H1 (cell line): ENCODE data around the gene FOXC2. TPM values are rescaled to one million over a fixed set of nuclear protein-coding genes. Genes with fewer than 3 reads are reported as not detected.
A peak's percentile ranks its signal among the peaks of the same experiment; 100 is the strongest.

Experiments used
- CTCF ChIA-PET: fragments of 300-600 bp; sonication (Branson Sonifier 250); formaldehyde crosslinking; loops from one replicate; lab custom pipeline; 2021; ENCODE audit not compliant: partially characterized antibody; lab: Charles Lee
- POLR2A ChIA-PET: fragments of 300-600 bp; sonication (Branson Sonifier 250); formaldehyde crosslinking; loops from one replicate; lab custom pipeline; 2021; ENCODE audit warnings: inconsistent platforms; ENCODE audit not compliant: partially characterized antibody; lab: Charles Lee
- DNase-seq, 2 experiments: peaks; one replicate each; pipeline versions ENCODE4 v3.0.0 to v3.0.0-alpha.2; 2010 to 2022; ENCODE audit warnings: low spot score in 2 of 2, low read depth in 1 of 2, mixed read lengths in 1 of 2
- FAIRE-seq: peaks from 2 replicates; lab custom pipeline; 2011; peaks lifted over from hg19 to GRCh38; lab: Jason Lieb, UNC
- H2AFZ ChIP-seq: 2 replicates; pipeline ENCODE4 v1.8.1; 2012; ENCODE audit warnings: low read length, inconsistent platforms
- H2AK5ac ChIP-seq: 2 replicates; pipeline ENCODE4 v1.6.1; 2013; ENCODE audit warnings: low read depth, low read length
- H2BK120ac ChIP-seq: replicated peaks from 2 replicates; pipeline ENCODE3; 2013; ENCODE audit warnings: low read depth, low read length, inconsistent platforms
- H2BK12ac ChIP-seq: 2 replicates; pipeline ENCODE4 v1.6.1; 2013; ENCODE audit warnings: low read depth, low read length
- H2BK15ac ChIP-seq: 2 replicates; pipeline ENCODE4 v1.6.1; 2013; ENCODE audit warnings: low read length
- H2BK20ac ChIP-seq: 2 replicates; pipeline ENCODE4 v1.6.1; 2013; ENCODE audit warnings: low read length
- H2BK5ac ChIP-seq: 2 replicates; pipeline ENCODE4 v1.6.1; 2013; ENCODE audit warnings: low read depth, low read length
- H3K14ac ChIP-seq: 2 replicates; pipeline ENCODE4 v1.6.1; 2013; ENCODE audit warnings: inconsistent platforms; ENCODE audit not compliant: insufficient read length
- H3K18ac ChIP-seq: 2 replicates; pipeline ENCODE4 v1.6.1; 2013; ENCODE audit warnings: low read length; ENCODE audit errors: extremely low read depth
- H3K23ac ChIP-seq: 2 replicates; pipeline ENCODE4 v1.6.1; 2013; ENCODE audit warnings: inconsistent platforms; ENCODE audit not compliant: insufficient read length
- H3K23me2 ChIP-seq: 2 replicates; pipeline ENCODE4 v1.6.1; 2013; ENCODE audit warnings: low read depth, low read length
- H3K27ac ChIP-seq: 2 replicates; pipeline ENCODE4 v1.6.1; 2011; ENCODE audit warnings: low read depth, low read length, inconsistent platforms
- H3K27me3 ChIP-seq, 4 experiments: replicated peaks in 1 of 4; 1 replicate in 1 of 4; 2 replicates in 3 of 4; pipeline versions ENCODE4 v1.6.1 to v1.8.1; 2011 to 2013; ENCODE audit warnings: low read length in 3 of 4, mild to moderate bottlenecking in 3 of 4, inconsistent platforms in 2 of 4, mixed read lengths in 2 of 4, moderate library complexity in 1 of 4; ENCODE audit not compliant: control insufficient read depth in 3 of 4, insufficient read depth in 3 of 4; ENCODE audit errors: extremely low read depth in 1 of 4
- H3K36me3 ChIP-seq, 4 experiments: 2 replicates each; pipeline versions ENCODE4 v1.6.1 to v1.8.1; 2011 to 2013; ENCODE audit warnings: mild to moderate bottlenecking in 4 of 4, low read length in 3 of 4, moderate library complexity in 2 of 4, control low read depth in 1 of 4, inconsistent platforms in 1 of 4; ENCODE audit not compliant: insufficient read depth in 4 of 4, control insufficient read depth in 2 of 4
- H3K4ac ChIP-seq: replicated peaks from 2 replicates; pipeline ENCODE3; 2013; ENCODE audit warnings: low read length, low read depth, mixed read lengths, inconsistent platforms; ENCODE audit not compliant: insufficient read length
- H3K4me1 ChIP-seq, 4 experiments: replicated peaks in 1 of 4; 1 replicate in 1 of 4; 2 replicates in 3 of 4; pipeline versions ENCODE4 v1.6.1 to v1.8.1; 2011 to 2013; ENCODE audit warnings: low read length in 3 of 4, inconsistent platforms in 2 of 4, mixed read lengths in 1 of 4; ENCODE audit not compliant: insufficient read depth in 4 of 4, control insufficient read depth in 3 of 4
- H3K4me2 ChIP-seq, 2 experiments: 2 replicates each; pipeline versions ENCODE4 v1.6.1 to v1.8.1; 2011 to 2013; ENCODE audit warnings: low read depth in 2 of 2, low read length in 2 of 2, control low read depth in 1 of 2, inconsistent platforms in 1 of 2, mild to moderate bottlenecking in 1 of 2; ENCODE audit not compliant: insufficient read depth in 1 of 2
- H3K4me3 ChIP-seq, 4 experiments: fragments of 200-600, 300-600 bp in 1 of 4; sonication (generic), shearing (Covaris generic), sonication (Bioruptor Twin) in 1 of 4; 2 replicates each; pipeline versions ENCODE4 v1.5.1 to v1.8.1; 2011 to 2016; ENCODE audit warnings: low read length in 4 of 4, low read depth in 3 of 4, control low read depth in 2 of 4, inconsistent platforms in 2 of 4, mild to moderate bottlenecking in 2 of 4, mixed read lengths in 1 of 4, moderate library complexity in 1 of 4; ENCODE audit not compliant: insufficient read depth in 2 of 4; ENCODE audit errors: extremely low read depth in 1 of 4
- H3K56ac ChIP-seq: replicated peaks from 2 replicates; pipeline ENCODE3; 2013; ENCODE audit warnings: low read depth, mild to moderate bottlenecking, mixed read lengths, low read length, inconsistent platforms; ENCODE audit not compliant: insufficient read length
- H3K79me1 ChIP-seq: 2 replicates; pipeline ENCODE4 v1.6.1; 2013; ENCODE audit warnings: low read depth, low read length, control low read depth
- H3K79me2 ChIP-seq, 2 experiments: 2 replicates each; pipeline versions ENCODE4 v1.6.1 to v1.8.1; 2012 to 2013; ENCODE audit warnings: low read length in 2 of 2, mild to moderate bottlenecking in 2 of 2, inconsistent platforms in 1 of 2; ENCODE audit not compliant: insufficient read depth in 2 of 2, control insufficient read depth in 1 of 2
- H3K9ac ChIP-seq, 4 experiments: replicated peaks in 1 of 4; 1 replicate in 1 of 4; 2 replicates in 3 of 4; pipeline versions ENCODE4 v1.6.1 to v1.8.1; 2011 to 2013; ENCODE audit warnings: low read depth in 3 of 4, low read length in 3 of 4, control low read depth in 2 of 4, mild to moderate bottlenecking in 2 of 4, moderate library complexity in 2 of 4, inconsistent platforms in 1 of 4; ENCODE audit errors: extremely low read depth in 1 of 4
- H3K9me3 ChIP-seq, 2 experiments: 2 replicates each; pipeline versions ENCODE4 v1.6.1 to v1.8.1; 2012 to 2013; ENCODE audit warnings: mild to moderate bottlenecking in 2 of 2, moderate library complexity in 2 of 2, control low read depth in 1 of 2, inconsistent platforms in 1 of 2, low read depth in 1 of 2, low read length in 1 of 2, mixed read lengths in 1 of 2; ENCODE audit not compliant: insufficient read depth in 2 of 2
- H4K20me1 ChIP-seq, 2 experiments: replicated peaks in 1 of 2; 2 replicates each; pipeline versions ENCODE3 to v1.8.1; 2011 to 2013; ENCODE audit warnings: inconsistent platforms in 2 of 2, low read length in 2 of 2, mild to moderate bottlenecking in 1 of 2; ENCODE audit not compliant: insufficient read depth in 2 of 2, control insufficient read depth in 1 of 2
- H4K5ac ChIP-seq: 2 replicates; pipeline ENCODE4 v1.6.1; 2013; ENCODE audit warnings: low read length, low read depth, mixed read lengths, inconsistent platforms; ENCODE audit not compliant: insufficient read length
- H4K8ac ChIP-seq: 2 replicates; pipeline ENCODE4 v1.8.0; 2013; ENCODE audit warnings: mild to moderate bottlenecking, moderate library complexity, low read length, inconsistent platforms; ENCODE audit not compliant: insufficient read depth; ENCODE audit errors: extremely low read depth
- H4K91ac ChIP-seq: replicated peaks from 2 replicates; pipeline ENCODE3; 2013; ENCODE audit warnings: low read length, mixed read lengths, inconsistent platforms; ENCODE audit not compliant: insufficient read length
- E2F6 ChIP-seq: IDR thresholded peaks from 2 replicates; pipeline ENCODE4 v1.6.1; 2012; ENCODE audit warnings: inconsistent platforms
- EZH2 ChIP-seq: fragments of 200-600 bp; sonication (generic); IDR thresholded peaks from 2 replicates; pipeline ENCODE4 v1.7.1; 2012; ENCODE audit warnings: low read depth, mild to moderate bottlenecking, moderate library complexity, low read length, inconsistent platforms; ENCODE audit not compliant: severe bottlenecking
- KDM1A ChIP-seq: fragments of 200-600, 300-600 bp; sonication (generic); IDR thresholded peaks from 2 replicates; pipeline ENCODE4 v1.7.1; 2016; ENCODE audit warnings: mild to moderate bottlenecking, low read length, borderline replicate concordance
- POU5F1 ChIP-seq: IDR thresholded peaks from 2 replicates; pipeline ENCODE4 v1.6.1; 2011; ENCODE audit warnings: low read depth, mild to moderate bottlenecking, low read length, moderate library complexity
- SUZ12 ChIP-seq: fragments of 200-600 bp; sonication (generic); IDR thresholded peaks from 2 replicates; pipeline ENCODE4 v1.6.1; 2012; ENCODE audit warnings: mild to moderate bottlenecking, inconsistent platforms, low read length, moderate library complexity, mixed read lengths
- WGBS, 2 experiments: shearing (Covaris generic) in 1 of 2; methylation state at CpG; one replicate each; pipeline versions ENCODE4 v1.1.6 to v1.1.7; 2013 to 2015; ENCODE audit warnings: low lambda C conversion rate in 2 of 2, mixed read lengths in 2 of 2, inconsistent platforms in 1 of 2, low coverage in 1 of 2, missing lambda C conversion rate in 1 of 2; ENCODE audit not compliant: insufficient replicate concordance in 2 of 2, insufficient coverage in 1 of 2, insufficient read length in 1 of 2; ENCODE audit errors: extremely low coverage in 1 of 2, missing lambda C conversion rate in 1 of 2; 5-methylcytosine and 5-hydroxymethylcytosine counted together
- polyA plus RNA-seq, 7 experiments: library from polyadenylated mRNA; depleted of rRNA in 3 of 7; stranded (reverse) in 5 of 7; unstranded in 2 of 7; fragments of >200 nt in 5 of 7; fragments of 200-250 nt in 2 of 7; gene quantifications; 1 replicate in 5 of 7; 2 replicates in 1 of 7; 4 replicates in 1 of 7; pipeline versions ENCODE4 v1.2.1 to v1.2.3, GENCODE V29; 2011 to 2013; ENCODE audit warnings: missing spikeins in 2 of 7, mixed read lengths in 2 of 7
- total RNA-seq: library from RNA; stranded (reverse); fragmentation: NEBNext Ultra II Directional; extraction: Animal tissue kit (Norgen Biotek cat#: 25700); gene quantifications from 2 replicates; pipeline ENCODE4 v1.2.1, GENCODE V29; 2021

Gene FOXC2
- total and polyA plus RNA-seq, 2 of the 8 experiments (the other 6 are each of a cell fraction or from before 2014, with no cell fraction given), result 0.09 TPM; not detected in 1

- Histone ChIP-seq H4K5ac (no peak overlapping the region), H3K23me2 (peaks cover 10% of the 10 kb centered on the region; the same call in 1 of the 2 replicates), H4K8ac (no peak overlapping the region), H2BK15ac (peak overlapping the region; percentile 31; the same call in 1 of the 2 replicates), H3K56ac (no peak overlapping the region), H4K20me1 (peaks cover 18 to 21% of the 10 kb centered on the region in 2 experiments), H3K4me1 (peaks cover 12 to 50% (median 25%) of the 10 kb centered on the region in 4 experiments), H3K4me2 (peak overlapping the region in 1 of 2 experiments; percentile 44; a peak in 1 of 4 replicates), H3K4ac (no peak overlapping the region), H2AFZ (no peak overlapping the region), H3K79me1 (no peaks in the 10 kb centered on the region), H2BK120ac (no peak overlapping the region), H3K18ac (0 out of 2 replicates have a peak overlapping the region, but pooled peaks have one; percentile 48), H2AK5ac (peak overlapping the region; percentile 75; the same call in 1 of the 2 replicates), H3K9me3 (no peaks in the 10 kb centered on the region; a peak in 1 of 4 replicates), H3K9ac (no peak overlapping the region), H3K23ac (no peak overlapping the region), H3K4me3 (peak overlapping the region in 1 of 4 experiments; percentile 31; a peak in 1 of 8 replicates), H2BK20ac (peak overlapping the region; percentile 89; the same call in 1 of the 2 replicates), H4K91ac (no peak overlapping the region), H3K79me2 (no peaks in the 10 kb centered on the region), H3K14ac (no peak overlapping the region), H3K36me3 (peaks cover 0 to 8% (median 0%) of the 10 kb centered on the region in 4 experiments; a peak in 1 of 8 replicates), H3K27me3 (peaks cover 90 to 100% (median 96%) of the 10 kb centered on the region in 4 experiments), H2BK12ac (peak overlapping the region; percentile 95), H2BK5ac (no peak overlapping the region), H3K27ac (no peak overlapping the region)
- DNase-seq (no peak), FAIRE-seq (no peak)
- ChIA-PET CTCF (interaction anchor here (0.6 to 1.4 kb wide), 2 partner anchors 93 to 189 kb away, joined by 3 read pairs; no protein-coding TSS in a partner anchor), POLR2A (no interaction called here)
- peak; percentile 76 for TF ChIP-seq EZH2
- no peak for TF ChIP-seq POU5F1
- no peak for TF ChIP-seq KDM1A
- peak; percentile 58; the same call in 1 of the 2 replicates for TF ChIP-seq SUZ12
- no peak for TF ChIP-seq E2F6
- WGBS, 2 experiments, result 26% methylated on average over 12 of the region's 12 CpGs; no CpG with 5 or more reads in 1 of the 2 experiments
Observed at GRCh38 chr16:86572041-86572521, 5.5 kb downstream of the FOXC2 start.
